ENCODE results near the gene CALM1. TPM values are rescaled to one million over a fixed set of nuclear protein-coding genes. Genes with fewer than 3 reads are reported as not detected.

Gene CALM1
- total RNA-seq, 2 donors from 2014 or later, result 423 to 503 TPM

DNA sequence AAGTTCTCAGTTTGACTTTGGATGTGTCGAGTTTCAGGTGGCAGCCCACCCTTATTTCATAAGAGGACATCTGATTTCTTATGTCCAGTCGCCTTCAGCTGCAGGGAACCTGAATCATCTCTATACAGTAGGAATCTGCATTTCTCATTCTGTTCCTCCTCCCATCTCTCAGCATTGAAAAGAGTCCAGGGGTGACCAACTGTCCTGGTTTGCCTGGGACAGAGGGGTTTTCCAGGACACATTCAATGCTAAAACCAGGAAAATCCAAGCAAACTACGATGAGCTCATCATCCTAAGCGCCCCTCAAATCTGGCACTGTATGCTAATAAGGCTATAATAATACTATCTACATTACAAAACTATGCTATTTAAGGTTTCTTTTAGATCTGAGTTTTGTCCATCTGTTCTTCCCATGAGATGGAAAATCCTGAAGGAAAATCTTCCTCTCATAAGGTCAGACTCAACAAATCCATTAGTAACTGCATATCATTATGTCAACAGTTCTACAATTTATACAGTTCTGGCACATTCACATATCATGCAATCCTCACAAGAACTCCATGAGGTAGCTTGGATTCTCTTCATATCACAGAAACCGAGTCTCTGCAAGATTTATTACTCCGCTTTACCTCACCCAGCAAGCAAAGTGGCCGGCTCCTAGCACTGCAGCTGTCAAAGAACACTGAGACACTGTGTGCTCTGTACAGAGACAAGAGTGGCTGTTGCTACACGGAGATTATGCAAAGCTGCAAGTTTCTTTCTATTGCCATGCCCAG, 15.6 kb upstream of the CALM1 start:
- H3K4me3 Mint-ChIP-seq, result no peak overlapping the region
- TF ChIP-seq, protein P1, sequence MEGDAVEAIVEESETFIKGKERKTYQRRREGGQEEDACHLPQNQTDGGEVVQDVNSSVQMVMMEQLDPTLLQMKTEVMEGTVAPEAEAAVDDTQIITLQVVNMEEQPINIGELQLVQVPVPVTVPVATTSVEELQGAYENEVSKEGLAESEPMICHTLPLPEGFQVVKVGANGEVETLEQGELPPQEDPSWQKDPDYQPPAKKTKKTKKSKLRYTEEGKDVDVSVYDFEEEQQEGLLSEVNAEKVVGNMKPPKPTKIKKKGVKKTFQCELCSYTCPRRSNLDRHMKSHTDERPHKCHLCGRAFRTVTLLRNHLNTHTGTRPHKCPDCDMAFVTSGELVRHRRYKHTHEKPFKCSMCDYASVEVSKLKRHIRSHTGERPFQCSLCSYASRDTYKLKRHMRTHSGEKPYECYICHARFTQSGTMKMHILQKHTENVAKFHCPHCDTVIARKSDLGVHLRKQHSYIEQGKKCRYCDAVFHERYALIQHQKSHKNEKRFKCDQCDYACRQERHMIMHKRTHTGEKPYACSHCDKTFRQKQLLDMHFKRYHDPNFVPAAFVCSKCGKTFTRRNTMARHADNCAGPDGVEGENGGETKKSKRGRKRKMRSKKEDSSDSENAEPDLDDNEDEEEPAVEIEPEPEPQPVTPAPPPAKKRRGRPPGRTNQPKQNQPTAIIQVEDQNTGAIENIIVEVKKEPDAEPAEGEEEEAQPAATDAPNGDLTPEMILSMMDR (conservative IDR thresholded peaks at IDR 0.05), result no peak

DNA sequence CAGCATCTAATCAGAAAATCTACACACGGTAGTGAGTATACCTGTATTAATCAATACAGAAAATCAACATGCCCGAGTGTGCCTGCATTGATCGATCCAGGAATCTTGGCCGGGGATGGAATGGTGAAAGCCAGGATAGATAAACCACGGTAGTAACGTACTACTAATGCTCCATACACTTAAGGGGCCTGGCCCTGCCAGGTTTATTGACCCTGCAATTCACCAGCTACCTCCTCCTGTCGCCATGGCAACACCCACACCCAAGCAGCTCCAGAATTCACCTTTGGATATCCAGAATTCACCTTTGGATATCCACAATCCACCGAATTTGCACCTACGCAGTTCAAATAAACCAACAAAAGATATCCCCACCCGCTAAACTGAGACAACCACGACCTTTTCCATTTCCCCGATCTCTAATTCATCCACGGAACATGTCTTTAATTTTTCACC, 14.8 kb upstream of the CALM1 start:
- H3K27ac Mint-ChIP-seq, result no peak overlapping the region
- peak; percentile 81 for DNase-seq
- peaks cover 23% of the 10 kb centered on the region for H3K4me1 Mint-ChIP-seq

More for the DNA sequence above, 15.6 kb upstream of the CALM1 start:
- no peaks in the 10 kb centered on the region for H3K27me3 Mint-ChIP-seq (ENCODE audit: insufficient read depth)
- H3K9ac ChIP-seq (ENCODE audit: extremely low read depth, low read length, poor library complexity, severe bottlenecking), result no peak overlapping the region
- no peak overlapping the region for H3K27ac ChIP-seq (ENCODE audit: low read depth, low read length)
- H3K4me3 ChIP-seq (ENCODE audit: low read length), result no peak overlapping the region
- no peak for DNase-seq
- no peak overlapping the region for H3K27ac Mint-ChIP-seq
- no peaks in the 10 kb centered on the region for H3K36me3 ChIP-seq (ENCODE audit: control insufficient read depth, insufficient read depth, low read length)
- H3K27me3 ChIP-seq (ENCODE audit: control insufficient read depth, insufficient read depth, low read length, poor library complexity, severe bottlenecking), result no peaks in the 10 kb centered on the region
- no peaks in the 10 kb centered on the region for H3K9me3 ChIP-seq (ENCODE audit: control insufficient read depth, low read length)
- H3K4me1 Mint-ChIP-seq, result peaks cover 21% of the 10 kb centered on the region
- 87 to 96% methylated on average over 6 to 7 of the region's 8 CpGs for WGBS, 2 experiments (ENCODE audit: insufficient coverage in 1 of 2, insufficient read length in 1 of 2)
- H3K9me3 Mint-ChIP-seq, result no peaks in the 10 kb centered on the region
- H3K36me3 Mint-ChIP-seq (ENCODE audit: low read depth), result no peaks in the 10 kb centered on the region
- H3K4me1 ChIP-seq (ENCODE audit: control insufficient read depth, insufficient read depth, low read length), result no peaks in the 10 kb centered on the region

DNA sequence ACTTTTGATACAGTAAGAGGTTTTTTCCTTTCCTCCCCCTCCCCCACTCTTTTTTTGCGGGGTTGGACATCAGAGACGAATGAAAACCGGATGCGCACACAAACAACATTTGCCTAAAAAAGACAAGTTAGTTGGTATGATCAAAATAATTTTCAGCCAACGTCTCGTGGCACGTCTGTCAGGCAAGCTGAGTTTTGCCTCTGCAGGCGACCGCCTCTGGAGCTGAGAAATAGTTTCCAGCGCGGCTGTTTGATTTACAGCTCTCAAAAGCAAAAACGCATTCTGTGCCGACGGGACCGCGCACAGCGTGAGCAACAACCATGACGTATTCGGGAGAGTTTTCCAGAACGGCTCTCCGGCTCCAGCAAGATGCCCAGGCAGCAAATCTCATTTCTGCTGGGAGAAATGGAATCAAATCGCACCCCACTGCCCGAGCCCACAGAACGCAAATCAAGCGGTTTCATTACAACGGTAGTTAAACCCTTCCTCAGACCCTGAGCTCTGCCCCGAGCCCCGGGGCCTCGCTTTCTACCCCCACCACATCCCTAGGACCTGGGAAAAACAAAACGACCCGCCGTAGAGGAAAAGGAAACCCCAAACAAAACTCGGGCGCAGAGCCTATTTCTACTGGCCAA, 14.2 kb upstream of the CALM1 start:
- H3K36me3 ChIP-seq (ENCODE audit: control insufficient read depth, insufficient read depth, low read length), result no peaks in the 10 kb centered on the region
- no peaks in the 10 kb centered on the region for H3K4me1 ChIP-seq (ENCODE audit: control insufficient read depth, insufficient read depth, low read length)
- Mint-ChIP-seq H3K4me3 (no peak overlapping the region), H3K27ac (no peak overlapping the region), H3K36me3 (ENCODE audit: low read depth) (no peaks in the 10 kb centered on the region), H3K4me1 (peaks cover 29% of the 10 kb centered on the region), H3K9me3 (no peaks in the 10 kb centered on the region), H3K27me3 (ENCODE audit: insufficient read depth) (no peaks in the 10 kb centered on the region)
- DNase-seq, result peak; percentile 86
- peak overlapping the region; percentile 95 for H3K4me3 ChIP-seq (ENCODE audit: low read length)
- no peaks in the 10 kb centered on the region for H3K27me3 ChIP-seq (ENCODE audit: control insufficient read depth, insufficient read depth, low read length, poor library complexity, severe bottlenecking)
- WGBS, 2 experiments (ENCODE audit: insufficient coverage in 1 of 2, insufficient read length in 1 of 2), result 0 to 1% methylated on average over 26 to 34 of the region's 34 CpGs
- H3K27ac ChIP-seq (ENCODE audit: low read depth, low read length), result peak overlapping the region; percentile 99
- peak overlapping the region; percentile 99 for H3K9ac ChIP-seq (ENCODE audit: extremely low read depth, low read length, poor library complexity, severe bottlenecking)
- H3K9me3 ChIP-seq (ENCODE audit: control insufficient read depth, low read length), result no peaks in the 10 kb centered on the region
- TF ChIP-seq, protein P1 (conservative IDR thresholded peaks at IDR 0.05), result no peak

More for the DNA sequence above, 14.8 kb upstream of the CALM1 start:
- TF ChIP-seq, protein P1 (conservative IDR thresholded peaks at IDR 0.05), result no peak
- 52 to 83% methylated on average over 7 to 13 of the region's 13 CpGs for WGBS, 2 experiments (ENCODE audit: insufficient coverage in 1 of 2, insufficient read length in 1 of 2)
- Histone ChIP-seq H3K27me3 (ENCODE audit: control insufficient read depth, insufficient read depth, low read length, poor library complexity, severe bottlenecking) (no peaks in the 10 kb centered on the region), H3K9me3 (ENCODE audit: control insufficient read depth, low read length) (no peaks in the 10 kb centered on the region), H3K4me1 (ENCODE audit: control insufficient read depth, insufficient read depth, low read length) (no peaks in the 10 kb centered on the region), H3K36me3 (ENCODE audit: control insufficient read depth, insufficient read depth, low read length) (no peaks in the 10 kb centered on the region), H3K4me3 (ENCODE audit: low read length) (peak overlapping the region; percentile 95), H3K9ac (ENCODE audit: extremely low read depth, low read length, poor library complexity, severe bottlenecking) (peak overlapping the region; percentile 99), H3K27ac (ENCODE audit: low read depth, low read length) (peak overlapping the region; percentile 99)
- H3K36me3 Mint-ChIP-seq (ENCODE audit: low read depth), result no peaks in the 10 kb centered on the region
- H3K27me3 Mint-ChIP-seq (ENCODE audit: insufficient read depth), result no peaks in the 10 kb centered on the region
- no peaks in the 10 kb centered on the region for H3K9me3 Mint-ChIP-seq
- no peak overlapping the region for H3K4me3 Mint-ChIP-seq

Data from endodermal cell (in vitro differentiated cells).